Activated CD4-positive, alpha-beta T cell treated with anti-CD3 and anti-CD28 coated beads for 48 hours (primary cell): ENCODE measurements around the gene ZFHX2.

Experiments used
- DNase-seq: peaks from one replicate; pipeline ENCODE4 v3.0.0-alpha.2; 2020

The ZFHX2 gene

GRCh38 chr14:23514644-23514957 lies 37.0 kb downstream of the ZFHX2 start:
- DNase-seq = no peak

DNA sequence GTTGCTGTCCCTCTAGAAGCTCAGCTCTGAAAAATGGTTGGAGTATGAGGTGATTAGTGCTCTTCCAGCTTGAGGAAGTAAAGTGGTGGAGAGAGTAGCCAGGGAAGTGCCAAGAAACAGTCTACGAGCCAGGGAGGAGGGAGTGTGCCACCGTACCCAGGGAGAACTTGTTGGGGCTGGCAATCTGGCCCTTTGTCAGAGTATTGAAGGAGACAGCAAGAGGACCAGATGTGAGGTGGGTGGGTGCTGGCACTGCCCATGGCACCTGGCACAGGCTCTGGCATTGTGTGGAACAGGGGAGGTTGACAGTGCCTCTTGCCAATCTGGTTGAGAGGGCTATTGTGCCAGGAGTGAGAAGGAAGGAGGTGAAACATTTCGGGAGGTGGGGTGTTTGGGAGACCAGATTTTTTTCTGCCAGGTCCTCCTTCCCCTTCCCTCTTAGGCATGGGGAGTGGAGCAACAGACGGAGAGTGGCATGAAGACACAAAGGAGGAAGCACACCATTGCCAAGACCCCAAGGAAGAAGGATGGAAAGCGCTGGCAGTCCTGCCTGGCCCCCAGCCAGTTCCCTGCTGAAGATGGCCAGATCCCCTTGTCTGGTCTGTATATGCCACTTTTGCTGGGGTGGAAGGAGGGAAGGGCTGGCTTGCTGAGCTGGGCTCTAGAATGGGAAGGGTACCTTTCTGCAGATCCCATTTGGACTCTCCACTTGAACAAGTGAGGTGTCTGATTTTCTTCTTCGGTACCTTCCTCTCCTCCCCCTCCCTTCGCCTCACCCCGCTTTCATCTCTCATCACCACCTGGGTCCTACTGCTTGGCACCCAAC lies 37.5 kb downstream of the ZFHX2 start:
- DNase-seq = no peak

- DNase-seq = no peak
Observed at GRCh38 chr14:23513005-23513817, 38.4 kb downstream of the ZFHX2 start.

GRCh38 chr14:23512156-23512555 lies 39.4 kb downstream of the ZFHX2 start:
- peak; percentile 13 for DNase-seq

DNA sequence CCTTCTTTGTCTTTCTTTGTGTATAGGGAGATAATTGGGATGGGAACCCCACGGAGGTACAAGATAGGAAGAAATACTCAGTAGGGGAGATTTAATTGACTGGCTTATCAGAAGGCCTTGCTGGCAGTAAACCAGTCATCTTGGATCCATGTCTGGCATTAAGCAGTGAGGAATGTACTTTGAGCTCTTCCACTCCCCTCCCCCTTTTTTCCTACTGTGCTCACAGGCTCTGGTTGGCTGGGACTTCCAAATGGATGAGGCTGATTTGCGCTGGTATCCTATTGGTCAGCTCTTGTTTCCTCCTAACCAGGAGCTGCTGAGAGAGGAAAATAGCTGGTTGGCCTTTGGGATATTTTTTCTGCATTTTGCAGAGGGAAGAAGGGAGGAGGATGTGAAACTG lies 57.3 kb downstream of the ZFHX2 start:
- no peak for DNase-seq

GRCh38 chr14:23492618-23493272 lies 58.8 kb downstream of the ZFHX2 start:
- DNase-seq = no peak

DNA sequence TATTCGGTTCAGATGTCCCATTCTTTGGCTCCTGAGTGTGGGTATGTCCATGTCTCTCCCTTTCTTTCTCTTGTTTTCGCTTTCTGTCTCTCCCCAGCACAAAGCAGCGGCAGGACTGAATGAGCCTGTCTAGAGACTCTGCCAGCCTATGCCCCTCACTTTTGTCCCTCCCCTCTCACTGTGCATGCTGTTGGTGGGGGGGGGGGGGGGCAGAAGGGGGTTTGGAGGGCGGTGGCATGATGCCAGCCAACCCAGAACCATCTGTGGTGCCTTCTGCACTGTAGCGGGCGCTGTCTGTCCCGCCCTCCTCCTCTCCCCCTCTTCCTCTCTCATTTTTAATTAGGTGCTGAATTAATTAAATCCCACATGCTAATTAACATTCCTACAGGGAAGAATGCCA lies 64.3 kb downstream of the ZFHX2 start:
- no peak for DNase-seq

- no peak for DNase-seq
Observed at GRCh38 chr14:23486036-23486435, 65.5 kb downstream of the ZFHX2 start.

DNA sequence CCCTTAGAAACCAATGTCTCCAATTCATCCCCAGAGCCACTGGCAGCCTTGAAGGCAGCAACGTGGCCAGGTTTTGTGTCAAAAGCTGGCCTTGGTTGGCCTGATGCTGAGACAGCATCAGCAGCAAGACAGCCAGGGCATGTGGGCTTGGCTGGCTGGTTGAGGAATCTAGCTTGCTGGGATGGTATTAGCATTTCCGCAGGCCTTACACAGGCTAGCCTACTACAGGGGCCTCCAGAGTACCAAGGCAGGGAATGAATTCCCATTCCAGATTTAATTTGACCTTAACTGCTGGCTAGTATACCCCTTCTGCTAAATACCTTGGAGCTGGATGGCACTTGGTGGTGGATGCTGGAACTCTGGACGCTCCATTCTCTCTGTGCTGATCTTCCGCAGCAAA lies 66.2 kb downstream of the ZFHX2 start:
- DNase-seq = no peak

DNA sequence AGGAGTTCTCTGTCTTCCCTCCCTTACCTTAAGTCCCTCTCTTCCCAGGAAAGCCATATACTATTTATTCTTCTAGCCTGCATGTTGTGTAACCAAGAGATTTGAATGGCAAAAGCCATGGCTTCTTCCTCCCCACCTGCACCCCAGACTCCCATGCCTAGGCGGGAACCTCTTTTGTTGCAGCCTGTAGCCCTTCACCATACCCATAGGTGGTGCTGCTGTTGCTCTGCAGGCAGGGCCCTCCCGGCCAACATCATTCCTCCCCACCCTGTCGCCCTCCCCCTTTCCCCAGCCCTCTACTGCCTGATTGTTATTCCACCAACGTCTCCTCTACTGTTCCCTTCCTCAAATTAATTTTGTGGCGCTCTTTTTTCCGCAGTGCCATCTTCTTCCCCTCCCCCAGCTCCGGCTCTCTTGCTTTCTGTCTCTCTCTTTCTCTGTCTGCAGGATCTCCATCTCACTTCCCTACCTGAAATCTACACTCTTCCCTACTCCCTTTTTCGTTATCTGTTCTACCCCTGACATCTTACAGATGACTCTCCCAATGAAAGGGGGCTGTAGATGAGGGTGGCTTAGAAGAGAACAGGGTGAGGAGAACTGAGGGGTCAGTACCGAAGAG lies 68.2 kb downstream of the ZFHX2 start:
- peak; percentile 26 for DNase-seq

GRCh38 chr14:23482823-23483148 lies 68.8 kb downstream of the ZFHX2 start:
- DNase-seq = no peak

DNA sequence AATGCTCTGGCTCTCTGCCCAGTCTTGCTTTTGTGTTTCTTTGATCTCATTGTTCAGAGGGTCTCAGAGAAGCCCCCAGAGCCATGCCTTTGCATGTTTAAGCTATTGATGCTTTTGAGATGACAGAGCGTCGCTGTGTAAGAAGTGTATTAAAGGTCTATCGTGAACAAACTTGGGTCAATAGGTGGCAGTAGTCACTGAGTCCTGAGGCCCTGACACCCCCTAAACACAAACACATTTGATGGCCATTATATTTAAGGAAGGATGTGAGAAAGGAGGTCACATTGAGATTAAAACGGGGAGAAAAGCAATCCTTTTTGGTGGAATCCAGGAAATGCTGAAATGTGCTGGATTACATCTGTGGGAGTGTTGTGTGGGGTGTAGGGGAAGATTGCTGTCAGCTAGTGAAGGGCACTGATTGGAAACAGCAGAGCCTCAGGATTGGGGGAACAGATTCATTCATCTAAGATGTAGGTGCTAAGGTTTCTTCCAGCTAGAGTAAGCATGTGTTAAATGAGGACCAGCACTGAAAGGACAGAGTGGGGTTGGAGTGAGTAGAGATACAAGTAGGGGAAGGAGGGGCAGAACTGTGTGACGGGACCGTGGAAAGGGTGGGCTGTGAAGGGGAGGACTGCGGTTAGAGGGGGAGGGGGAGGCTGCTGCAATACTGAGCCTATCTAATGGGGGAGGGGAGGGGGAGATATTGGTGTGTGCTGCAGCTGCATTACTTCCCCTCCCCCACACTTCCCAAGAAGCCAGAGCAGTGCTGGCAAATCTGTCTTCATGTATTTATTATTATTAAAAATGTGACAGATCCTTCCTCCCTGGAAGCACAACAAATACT lies 69.4 kb downstream of the ZFHX2 start:
- DNase-seq = no peak

DNA sequence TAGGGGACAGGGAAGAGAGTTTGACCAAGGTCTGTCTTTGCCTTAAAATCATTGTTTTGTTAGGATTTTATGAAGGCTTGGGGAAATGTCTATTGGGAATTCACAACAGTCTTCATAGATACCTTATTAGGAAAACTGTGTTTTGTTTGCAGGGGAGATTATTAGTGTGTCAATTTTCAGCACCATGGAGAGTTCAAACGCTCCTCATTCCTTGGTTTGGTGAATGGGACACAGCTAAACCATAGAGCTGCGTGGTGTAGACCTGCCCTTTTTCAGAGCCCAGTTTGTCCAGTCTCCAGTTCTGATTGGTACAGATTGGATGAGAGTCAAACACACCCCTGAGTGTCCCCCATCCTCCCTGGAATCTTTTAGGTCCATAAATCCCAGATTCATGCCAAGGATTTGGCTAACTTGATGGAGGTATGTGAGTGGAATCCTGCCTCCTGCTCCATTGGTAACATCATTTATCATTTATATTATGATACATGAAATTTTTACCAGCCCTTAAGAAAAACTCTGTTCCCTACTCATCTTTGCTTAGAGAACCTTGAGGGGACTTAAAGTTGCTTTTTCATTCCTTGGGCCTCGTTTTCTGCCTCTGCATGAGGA lies 70.1 kb downstream of the ZFHX2 start:
- no peak for DNase-seq

- peak; percentile 72 for DNase-seq
Observed at GRCh38 chr14:23478109-23478759, 73.3 kb downstream of the ZFHX2 start.

GRCh38 chr14:23470947-23471346 lies 80.6 kb downstream of the ZFHX2 start:
- DNase-seq = no peak
